T-helper 1 cell treated with Interleukin-12 subunit alpha and Interleukin-12 subunit beta and Interleukin-4 antibody, amounts not matched to agents 30 ng/mL and 1 ng/mL, for 36 hours (primary cell): Measurements from ENCODE around the gene RASA4B. TPM values are rescaled to one million over a fixed set of nuclear protein-coding genes. Genes with fewer than 3 reads are reported as not detected.
"Not testable (repeated sequence)": the region's sequence is repeated elsewhere in the genome, so short reads cannot be mapped to it uniquely, and the experiment has no call there.

ENCODE experiments used
- intact Hi-C: fragments of 100-400 bp; cut with micrococcal nuclease; formaldehyde crosslinking; loops from one replicate; pipeline ENCODE4 v1.15.1; 2024
- total RNA-seq: library from RNA; stranded (reverse); gene quantifications from 2 replicates; pipeline ENCODE4 v1.2.3, GENCODE V29; 2022

Gene RASA4B
- total RNA-seq: 11.3 and 16.1 TPM in 2 replicates

GRCh38 chr7:102517550-102518147, at the start of gene RASA4B:
Gene RASA4B, minus strand, starts transcription at chr7:102517777. Its CDS starts 67 bp downstream, at chr7:102517710.
- intact Hi-C loops: not testable (repeated sequence)

- intact Hi-C loops: not testable (repeated sequence)
Measured at GRCh38 chr7:102550808-102551422, 33.3 kb upstream of the RASA4B start, which contains the start of gene SPDYE2. Gene SPDYE2, plus strand, starts transcription at chr7:102551226. Its CDS starts 2,030 bp downstream, at chr7:102553256.

DNA sequence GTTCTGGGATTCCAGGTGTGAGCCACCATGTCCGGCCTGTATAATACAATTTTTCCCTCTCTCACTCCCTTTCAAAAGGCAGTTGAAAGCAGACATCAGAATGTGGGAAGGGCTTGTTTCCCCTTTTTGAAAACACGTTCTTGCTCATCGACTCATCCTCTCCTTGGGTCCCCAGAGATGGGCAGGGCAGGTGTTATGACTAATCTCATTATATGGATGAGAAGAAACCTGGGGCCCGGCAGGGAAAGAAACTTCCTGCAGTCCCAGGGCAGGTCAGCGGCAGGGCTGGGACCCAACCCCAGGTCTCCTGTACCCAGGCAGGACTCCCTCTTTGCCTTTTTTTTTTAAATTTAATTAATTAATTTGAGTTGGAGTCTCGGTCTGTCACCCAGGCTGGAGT, 28.8 kb upstream of the RASA4B start:
- intact Hi-C loops: not testable (repeated sequence)

GRCh38 chr7:102545288-102545687, 27.7 kb upstream of the RASA4B start:
- intact Hi-C loops: not testable (repeated sequence)

GRCh38 chr7:102544372-102544771, 26.8 kb upstream of the RASA4B start:
- intact Hi-C loops: not testable (repeated sequence)

DNA sequence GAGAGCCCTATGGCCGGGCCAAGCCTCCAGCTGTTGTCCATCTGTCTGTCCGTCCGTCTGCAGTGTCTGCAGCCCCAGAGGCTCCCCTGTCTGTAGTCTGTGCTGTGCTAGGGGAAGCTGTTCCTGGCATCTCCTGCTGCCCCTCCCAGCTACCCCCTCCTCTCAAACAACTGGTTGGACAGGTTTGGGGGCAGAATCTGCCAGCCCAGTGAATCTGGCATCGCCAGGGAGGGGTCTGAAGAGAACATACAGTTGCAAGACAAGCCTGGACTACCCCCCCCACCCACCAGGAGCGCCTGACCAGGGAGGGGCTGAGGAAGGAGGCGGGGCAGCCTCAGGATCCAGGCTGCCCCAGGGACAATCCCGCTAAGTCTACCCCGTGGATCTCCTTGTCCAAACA, 26.0 kb upstream of the RASA4B start, which contains the start of gene UPK3BL2:
Gene UPK3BL2, minus strand, starts transcription at position 101 of the 400 bp plus-strand sequence. Its CDS starts 60 bp downstream, at position 41.
- intact Hi-C loops: not testable (repeated sequence)

DNA sequence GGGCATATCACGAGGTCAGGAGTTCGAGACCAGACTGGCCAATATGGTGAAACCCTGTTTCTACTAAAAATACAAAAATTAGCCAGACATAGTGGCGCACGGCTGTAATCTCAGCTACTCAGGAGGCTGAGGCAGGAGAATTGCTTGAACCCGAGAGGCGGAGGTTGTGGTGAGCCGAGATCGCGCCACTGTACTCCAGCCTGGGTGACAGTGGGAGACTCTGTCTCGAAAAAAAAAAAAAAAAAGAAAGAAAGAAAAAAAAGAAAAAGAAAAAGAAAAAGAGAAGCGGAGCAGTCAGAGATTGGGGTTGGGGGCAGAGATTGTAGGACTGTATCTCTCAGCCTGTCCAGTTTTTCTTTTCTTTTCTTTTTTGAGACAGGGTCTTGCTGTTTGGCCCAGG, 25.2 kb upstream of the RASA4B start:
- intact Hi-C loops: not testable (repeated sequence)

DNA sequence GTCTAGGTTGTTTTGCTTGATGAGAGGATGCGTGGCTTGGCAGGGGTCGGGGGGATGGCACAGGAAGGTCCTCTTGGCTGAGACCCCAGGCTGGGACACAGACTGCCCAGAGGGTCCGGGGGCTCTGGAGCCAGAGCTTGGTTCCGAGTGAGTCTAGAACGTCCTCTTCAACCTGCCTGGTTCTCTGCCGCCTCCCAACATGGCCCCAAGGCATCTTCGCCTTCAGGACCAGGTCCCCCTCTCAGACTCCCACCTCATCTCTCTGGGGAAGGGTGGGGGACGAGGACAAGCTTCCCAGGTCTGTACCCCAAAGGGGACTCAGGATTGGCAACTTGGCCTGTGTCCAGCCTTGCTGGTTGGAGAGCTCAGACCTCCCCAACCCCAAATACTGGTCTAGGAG, 24.5 kb upstream of the RASA4B start:
- intact Hi-C loops: not testable (repeated sequence)

GRCh38 chr7:102540604-102541003, 23.0 kb upstream of the RASA4B start:
- intact Hi-C loops: not testable (repeated sequence)

GRCh38 chr7:102535062-102535615, 17.6 kb upstream of the RASA4B start:
- intact Hi-C loops: not testable (repeated sequence)

DNA sequence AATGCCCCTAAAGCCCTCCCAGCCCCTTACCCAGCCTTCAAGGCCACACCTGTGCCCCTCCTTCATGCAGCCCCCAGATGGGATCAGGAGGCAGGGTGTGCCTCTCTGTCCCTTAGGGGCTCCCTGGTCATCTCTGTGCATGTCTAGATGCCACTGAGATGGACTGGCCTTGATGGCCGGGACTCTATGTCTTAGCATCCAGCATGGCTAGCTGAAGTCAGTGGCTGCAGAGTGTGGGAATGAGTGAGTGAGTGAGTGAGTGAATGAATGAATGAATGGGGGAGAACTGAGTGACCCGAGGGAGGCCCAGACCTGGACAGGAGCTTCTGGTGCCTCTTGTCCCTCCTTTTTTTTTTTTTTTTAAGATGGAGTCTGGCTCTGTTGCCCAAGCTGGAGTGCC, 14.6 kb upstream of the RASA4B start:
- intact Hi-C loops: not testable (repeated sequence)

- intact Hi-C loops: not testable (repeated sequence)
Measured at GRCh38 chr7:102531583-102531982, 14.0 kb upstream of the RASA4B start.

GRCh38 chr7:102527822-102528793, 10.5 kb upstream of the RASA4B start:
- intact Hi-C loops: not testable (repeated sequence)

- intact Hi-C loops: not testable (repeated sequence)
Measured at GRCh38 chr7:102527182-102527581, 9.6 kb upstream of the RASA4B start.

DNA sequence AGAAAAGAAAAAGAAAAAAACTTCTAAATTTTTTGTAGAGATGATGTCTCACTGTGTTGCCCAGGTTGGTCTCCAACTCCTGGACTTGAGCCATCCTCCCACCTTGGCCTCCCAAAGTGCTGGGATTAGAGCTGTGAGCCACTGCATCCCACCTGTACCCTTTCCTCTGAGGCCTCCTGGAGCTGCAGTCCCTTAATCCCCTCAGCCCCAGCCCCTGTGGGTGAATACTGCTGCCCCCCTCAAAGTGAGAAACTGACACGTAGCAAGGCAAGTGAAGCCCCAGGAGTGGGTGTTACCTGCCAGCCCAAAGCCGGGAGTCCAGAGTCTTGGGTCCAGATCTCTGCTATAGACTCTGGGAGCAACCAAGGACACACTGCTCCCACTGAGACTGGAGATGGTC, 7.2 kb upstream of the RASA4B start:
- intact Hi-C loops: not testable (repeated sequence)

DNA sequence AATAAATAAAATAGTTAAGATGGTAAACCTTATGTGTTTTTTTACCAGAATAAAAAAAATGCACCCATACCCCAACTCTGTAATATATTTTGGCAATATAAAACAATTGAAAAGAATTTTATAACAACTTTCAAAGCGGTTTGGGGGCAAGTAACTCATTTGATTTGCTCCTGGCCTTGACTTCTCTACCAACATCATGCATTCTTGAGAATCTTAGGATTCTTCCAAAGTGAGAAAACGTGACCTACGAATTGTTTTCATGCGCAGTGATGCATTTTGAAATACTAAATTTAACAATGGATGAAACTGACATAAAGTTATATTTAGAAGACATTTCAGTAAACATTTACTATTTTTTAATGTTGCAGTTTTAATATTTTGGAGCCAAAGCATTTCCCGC, 3.2 kb upstream of the RASA4B start:
- intact Hi-C loops: not testable (repeated sequence)

DNA sequence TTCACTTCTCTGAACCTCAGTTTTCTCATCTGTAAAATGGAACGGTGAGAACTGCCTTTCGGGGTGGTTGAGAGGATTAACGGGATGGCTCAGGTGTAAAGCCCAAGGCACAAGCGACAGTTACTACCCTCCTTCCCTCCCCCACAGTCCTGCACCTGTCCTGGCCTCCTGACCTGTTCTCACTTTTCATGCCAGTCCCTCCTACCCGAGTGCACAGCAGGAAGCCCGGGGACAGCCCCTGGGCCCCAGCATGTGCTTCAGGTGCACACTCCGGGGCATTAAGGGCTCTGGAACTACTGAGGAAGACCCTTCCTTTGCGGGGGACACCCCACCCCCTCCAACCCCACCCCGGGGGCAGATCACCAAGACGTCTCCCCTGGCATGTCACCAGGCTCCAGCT, 626 bp downstream of the RASA4B start:
- intact Hi-C loops: not testable (repeated sequence)

DNA sequence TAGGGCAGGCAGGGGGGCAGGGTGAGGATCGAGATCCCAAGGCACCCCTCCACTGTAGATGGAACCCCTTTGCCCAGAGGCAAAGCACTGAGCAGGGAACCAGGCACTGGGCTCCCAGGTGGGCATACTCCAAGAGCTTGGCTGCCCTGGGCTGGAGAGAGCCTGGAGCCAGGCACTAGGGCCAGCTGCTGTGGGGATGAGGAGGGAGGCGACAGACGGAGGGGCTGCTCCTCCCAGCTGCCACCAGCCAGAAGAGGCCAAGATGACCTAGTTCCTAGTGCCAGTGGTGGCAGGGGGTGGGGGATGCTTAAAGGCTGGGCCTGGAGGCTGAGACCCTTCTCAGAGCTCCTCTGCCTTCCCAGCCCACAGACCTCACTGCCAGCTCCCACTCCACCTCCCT, 1.7 kb downstream of the RASA4B start:
- intact Hi-C loops: not testable (repeated sequence)

GRCh38 chr7:102514881-102515721, 2.5 kb downstream of the RASA4B start:
- intact Hi-C loops: not testable (repeated sequence)

DNA sequence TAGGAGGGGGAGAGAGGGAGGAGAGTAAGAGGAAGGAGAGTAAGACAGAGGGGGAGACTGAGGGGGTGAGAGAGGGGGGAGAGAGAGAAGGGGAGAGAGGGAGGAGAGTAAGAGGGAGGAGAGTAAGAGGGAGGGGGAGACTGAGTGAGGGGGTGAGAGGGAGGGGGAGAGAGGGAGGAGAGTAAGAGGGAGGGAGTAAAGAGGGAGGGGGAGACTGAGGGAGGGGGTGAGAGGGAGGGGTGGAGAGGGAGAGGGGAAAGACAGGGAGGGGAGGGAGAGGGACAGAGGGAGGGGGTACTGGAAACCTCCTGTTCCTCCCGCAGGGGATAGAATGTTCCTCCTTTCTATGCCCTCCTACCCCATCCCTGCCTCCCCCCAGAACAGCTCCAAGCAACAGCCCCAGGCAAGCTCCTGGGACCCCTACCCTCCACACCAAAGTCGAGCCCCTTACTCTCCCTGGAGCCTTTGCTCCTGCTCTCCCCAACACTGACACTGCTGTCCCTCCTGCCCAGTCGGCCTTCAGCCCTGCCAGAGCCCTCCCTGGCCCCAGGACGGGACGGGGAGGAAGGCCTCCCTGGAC, 4.8 kb downstream of the RASA4B start:
- intact Hi-C loops: not testable (repeated sequence)
